ENCODE measurements around the gene MYL12A. TPM values are rescaled to one million over a fixed set of nuclear protein-coding genes. Genes with fewer than 3 reads are reported as not detected.
A peak's percentile ranks its signal among the peaks of the same experiment; 100 is the strongest.

The MYL12A gene
- total and polyA plus RNA-seq, 2 of the 8 experiments (the other 6 are each of a cell fraction or from before 2014, with no cell fraction given): 188 to 247 TPM

DNA sequence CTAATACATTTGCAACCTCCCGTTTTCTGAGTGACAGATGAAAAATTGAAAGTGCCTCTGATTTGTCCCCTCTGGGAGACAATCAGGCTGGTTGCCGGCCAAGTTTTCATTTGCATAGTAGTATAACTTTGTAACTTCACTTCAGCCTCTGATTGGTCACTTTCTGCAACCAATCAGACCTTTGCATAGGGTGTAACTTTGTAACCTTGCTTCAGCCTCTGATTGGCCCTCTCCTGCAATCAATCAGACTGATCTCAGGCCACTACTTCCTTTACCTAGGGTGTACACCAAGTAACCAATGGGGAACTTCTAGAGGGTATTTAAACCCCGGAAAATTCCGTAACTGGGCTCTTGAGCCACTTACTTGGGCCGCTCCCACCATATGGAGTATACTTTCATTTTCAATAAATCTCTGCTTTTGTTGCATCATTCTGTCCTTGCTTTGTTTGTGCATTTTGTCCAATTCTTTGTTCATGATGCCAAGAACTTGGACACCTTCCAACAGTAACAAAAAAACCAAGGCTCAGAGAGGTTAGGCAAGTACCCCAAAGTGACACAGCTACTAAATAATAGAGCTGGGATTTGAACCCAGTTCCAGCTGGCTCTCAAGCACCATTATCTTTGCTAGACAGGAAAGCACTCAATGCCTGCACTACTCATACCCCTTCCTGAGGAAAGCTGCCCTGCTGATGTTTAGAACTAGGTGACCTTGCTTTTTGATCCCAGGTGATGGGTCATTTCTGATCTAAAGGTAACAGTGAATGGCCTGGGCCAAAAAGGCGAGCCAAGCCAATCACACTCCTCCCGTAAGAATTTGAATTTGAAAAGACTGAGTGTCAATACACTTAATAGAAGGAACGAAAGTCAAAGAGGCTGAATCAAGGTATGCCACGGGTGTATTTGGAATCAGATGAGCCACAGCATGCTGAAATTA is 16.9 kb upstream of the MYL12A start:
- Histone ChIP-seq H3K9me3 (ENCODE audit: insufficient read depth in 2 of 2, low read depth in 1 of 2, low read length in 1 of 2) (no peaks in the 10 kb centered on the region), H2BK120ac (replicated peaks; ENCODE audit: low read depth, low read length) (no peak overlapping the region), H3K4me3 (ENCODE audit: extremely low read depth in 1 of 4, insufficient read depth in 2 of 4, low read depth in 3 of 4, low read length in 4 of 4) (no peak overlapping the region), H3K18ac (ENCODE audit: extremely low read depth, low read length) (no peak overlapping the region), H2BK15ac (ENCODE audit: low read length) (no peak overlapping the region; the same call in 1 of the 2 replicates), H2BK12ac (ENCODE audit: low read depth, low read length) (no peak overlapping the region), H4K5ac (ENCODE audit: insufficient read length, low read depth, low read length) (no peak overlapping the region), H2AK5ac (ENCODE audit: low read depth, low read length) (no peak overlapping the region), H3K4ac (replicated peaks; ENCODE audit: insufficient read length, low read depth, low read length) (no peak overlapping the region), H3K56ac (replicated peaks; ENCODE audit: insufficient read length, low read depth, low read length) (no peak overlapping the region), H3K27ac (ENCODE audit: low read depth, low read length) (no peak overlapping the region), H3K14ac (ENCODE audit: insufficient read length) (no peak overlapping the region), H3K79me1 (ENCODE audit: low read depth, low read length) (no peaks in the 10 kb centered on the region), H4K8ac (ENCODE audit: extremely low read depth, insufficient read depth, low read length) (no peak overlapping the region), H3K4me2 (ENCODE audit: insufficient read depth in 1 of 2, low read depth in 2 of 2, low read length in 2 of 2) (peak overlapping the region in 1 of 2 experiments; percentile 45; a peak in 3 of 4 replicates), H3K23me2 (ENCODE audit: low read depth, low read length) (no peaks in the 10 kb centered on the region), H3K23ac (ENCODE audit: insufficient read length) (no peak overlapping the region), H3K4me1 (replicated peaks in 1 of 4; ENCODE audit: control insufficient read depth in 3 of 4, insufficient read depth in 4 of 4, low read length in 3 of 4) (peaks cover 0 to 8% (median 2%) of the 10 kb centered on the region in 4 experiments; a peak in 4 of 7 replicates), H3K79me2 (ENCODE audit: control insufficient read depth in 1 of 2, insufficient read depth in 2 of 2, low read length in 2 of 2) (no peaks in the 10 kb centered on the region), H2BK20ac (ENCODE audit: low read length) (no peak overlapping the region), H4K20me1 (replicated peaks in 1 of 2; ENCODE audit: control insufficient read depth in 1 of 2, insufficient read depth in 2 of 2, low read length in 2 of 2) (no peaks in the 10 kb centered on the region), H2BK5ac (ENCODE audit: low read depth, low read length) (no peak overlapping the region), H3K9ac (replicated peaks in 1 of 4; ENCODE audit: extremely low read depth in 1 of 4, low read depth in 3 of 4, low read length in 3 of 4) (no peak overlapping the region), H3K27me3 (replicated peaks in 1 of 4; ENCODE audit: control insufficient read depth in 3 of 4, extremely low read depth in 1 of 4, insufficient read depth in 3 of 4, low read length in 3 of 4) (no peaks in the 10 kb centered on the region; a peak in 1 of 7 replicates), H3K36me3 (ENCODE audit: control insufficient read depth in 2 of 4, insufficient read depth in 4 of 4, low read length in 3 of 4) (no peaks in the 10 kb centered on the region), H4K91ac (replicated peaks; ENCODE audit: insufficient read length, low read length) (no peak overlapping the region), H2AFZ (ENCODE audit: low read length) (no peak overlapping the region; the same call in 1 of the 2 replicates)
- TF ChIP-seq KDM1A (IDR thresholded peaks at IDR 0.05; ENCODE audit: borderline replicate concordance, low read length) (peak; percentile 81), SP2 (IDR thresholded peaks at IDR 0.05; ENCODE audit: low read length) (no peak), RXRA (IDR thresholded peaks at IDR 0.05; ENCODE audit: insufficient read depth, low read depth, low read length) (no peak), SP1 (IDR thresholded peaks at IDR 0.05; ENCODE audit: low read depth, low read length) (0 out of 2 replicates have a peak, but pooled peaks have one; percentile 23)
- ChIA-PET POLR2A (ENCODE audit: partially characterized antibody) (interaction anchor here (0.6 to 1.5 kb wide), 4 partner anchors 10 to 115 kb away, joined by 3 to 5 read pairs (median 4); partner anchors contain the start of gene MYL12A), CTCF (ENCODE audit: partially characterized antibody) (no interaction called here)
- no peak for FAIRE-seq
- no peak for DNase-seq (ENCODE audit: low read depth in 1 of 2, low spot score in 2 of 2)
- WGBS, 2 experiments (ENCODE audit: extremely low coverage in 1 of 2, insufficient coverage in 1 of 2, insufficient read length in 1 of 2, insufficient replicate concordance in 2 of 2, low coverage in 1 of 2, low lambda C conversion rate in 2 of 2, missing lambda C conversion rate in 1 of 2): 77% methylated on average over 9 of the region's 9 CpGs; no CpG with 5 or more reads in 1 of the 2 experiments
